Endometrial microvascular endothelial cells (primary cell): ENCODE data around the gene ACHE. TPM values are rescaled to one million over a fixed set of nuclear protein-coding genes. Genes with fewer than 3 reads are reported as not detected.

Experiments
- total RNA-seq: library from RNA; depleted of rRNA; stranded (reverse); fragments of >200 nt; gene quantifications from one replicate; pipeline ENCODE4 v1.2.3, GENCODE V29; 2015; ENCODE audit errors: inconsistent ontology term

Gene ACHE
- total RNA-seq, 1 donor from 2014 or later = not detected

Other genes with a start within 250 kb of the ACHE start
- not detected for gene ACTL6B, start 239.4 kb downstream of the ACHE start, total RNA-seq
- 301 TPM for gene GNB2, start 222.1 kb downstream of the ACHE start, total RNA-seq
- gene GIGYF1, start 201.6 kb downstream of the ACHE start, total RNA-seq = 21.2 TPM
- gene POP7, start 189.8 kb downstream of the ACHE start, total RNA-seq = 51.1 TPM
- gene EPO, start 175.4 kb downstream of the ACHE start, total RNA-seq = not detected
- gene ZAN, start 162.3 kb downstream of the ACHE start, total RNA-seq = not detected
- 78.6 TPM for gene EPHB4, start 68.4 kb downstream of the ACHE start, total RNA-seq
- 40.0 TPM for gene SLC12A9, start 43.2 kb downstream of the ACHE start, total RNA-seq
- 108 TPM for gene TRIP6, start 28.5 kb downstream of the ACHE start, total RNA-seq
- gene SRRT, start 20.8 kb downstream of the ACHE start, total RNA-seq = 80.7 TPM
- 1.2 TPM for gene UFSP1, start 6.2 kb downstream of the ACHE start, total RNA-seq
- not detected for gene MUC3A, start 53.6 kb upstream of the ACHE start, total RNA-seq
- not detected for gene MUC12, start 73.7 kb upstream of the ACHE start, total RNA-seq
- not detected for gene MUC17, start 124.2 kb upstream of the ACHE start, total RNA-seq
- gene TRIM56, start 189.6 kb upstream of the ACHE start, total RNA-seq = 13.9 TPM
- 2,363 TPM for gene SERPINE1, start 231.2 kb upstream of the ACHE start, total RNA-seq